T-helper 2 cell (primary cell): ENCODE measurements around the gene ZNF444.

Experiments used
- DNase-seq, 5 experiments: peaks; one replicate each; pipeline versions ENCODE4 v3.0.0 to v3.0.0-alpha.2; 2012 to 2022

ZNF444 gene

GRCh38 chr19:56123266-56123891 is 17.7 kb upstream of the ZNF444 start:
- DNase-seq: no peak

- peak in 1 of 5 experiments; percentile 26 for DNase-seq
Measured at GRCh38 chr19:56124578-56124977, 16.5 kb upstream of the ZNF444 start.

GRCh38 chr19:56125806-56126590 is 15.1 kb upstream of the ZNF444 start:
- no peak for DNase-seq

- no peak for DNase-seq
Measured at GRCh38 chr19:56126983-56127780, 13.9 kb upstream of the ZNF444 start.

GRCh38 chr19:56130006-56130405 is 11.1 kb upstream of the ZNF444 start:
- DNase-seq: no peak

- no peak for DNase-seq
Measured at GRCh38 chr19:56131651-56132050, 9.4 kb upstream of the ZNF444 start.

GRCh38 chr19:56132316-56132822 is 8.7 kb upstream of the ZNF444 start:
- DNase-seq: no peak

GRCh38 chr19:56133858-56134653 is 7.0 kb upstream of the ZNF444 start:
- DNase-seq: no peak

GRCh38 chr19:56134654-56134921 is 6.5 kb upstream of the ZNF444 start:
- no peak for DNase-seq

- DNase-seq: peak in 1 of 5 experiments; percentile 19
Measured at GRCh38 chr19:56136362-56136761, 4.7 kb upstream of the ZNF444 start.

- DNase-seq: no peak
Measured at GRCh38 chr19:56137405-56137804, 3.7 kb upstream of the ZNF444 start.

- DNase-seq: no peak
Measured at GRCh38 chr19:56138069-56138468, 3.0 kb upstream of the ZNF444 start.

GRCh38 chr19:56139847-56140582 is 1.1 kb upstream of the ZNF444 start:
- peak in 1 of 5 experiments; percentile 11 for DNase-seq

- peak in 2 of 5 experiments; percentile 38 to 81 for DNase-seq
Measured at GRCh38 chr19:56141417-56141993, 418 bp downstream of the ZNF444 start.

GRCh38 chr19:56142087-56142787 is 1.1 kb downstream of the ZNF444 start:
- no peak for DNase-seq

- DNase-seq: no peak
Measured at GRCh38 chr19:56142897-56143434, 1.9 kb downstream of the ZNF444 start.

GRCh38 chr19:56144376-56144775 is 3.3 kb downstream of the ZNF444 start:
- no peak for DNase-seq

- DNase-seq: no peak
Measured at GRCh38 chr19:56144831-56145230, 3.7 kb downstream of the ZNF444 start.

- no peak for DNase-seq
Measured at GRCh38 chr19:56145698-56146097, 4.6 kb downstream of the ZNF444 start.

- no peak for DNase-seq
Measured at GRCh38 chr19:56146904-56147303, 5.8 kb downstream of the ZNF444 start.

GRCh38 chr19:56147307-56147706 is 6.2 kb downstream of the ZNF444 start:
- no peak for DNase-seq
